Natural killer cell (primary cell): ENCODE results near the gene LUC7L3. TPM values are rescaled to one million over a fixed set of nuclear protein-coding genes. Genes with fewer than 3 reads are reported as not detected.

ENCODE experiments used
- ATAC-seq, 3 donors: fragments of 150-1000 bp in 2 of 3; fragments of 200-7000 bp in 1 of 3; cut with Tn5 transposase; 1 replicate in 1 of 3; 2 replicates in 2 of 3; pipeline ENCODE4 v1.10.0; 2021; ENCODE audit warnings: mild to moderate bottlenecking in 2 of 3, moderate library complexity in 2 of 3
- DNase-seq, 2 donors: peaks; one replicate each; pipeline versions ENCODE4 v3.0.0 to v3.0.0-alpha.2; 2013 to 2021; ENCODE audit warnings: mixed read lengths in 1 of 2
- H3K27ac ChIP-seq: one replicate; pipeline ENCODE4 v1.5.1; 2013; ENCODE audit warnings: mild to moderate bottlenecking, low read length
- H3K27me3 ChIP-seq: one replicate; pipeline ENCODE4 v1.6.1; 2013; ENCODE audit warnings: low read length; ENCODE audit not compliant: control insufficient read depth, insufficient read depth
- H3K36me3 ChIP-seq: one replicate; pipeline ENCODE4 v1.6.1; 2013; ENCODE audit warnings: low read length; ENCODE audit not compliant: control insufficient read depth, insufficient read depth
- H3K4me1 ChIP-seq: one replicate; pipeline ENCODE4 v1.6.1; 2013; ENCODE audit warnings: low read length; ENCODE audit not compliant: control insufficient read depth, insufficient read depth
- H3K4me3 ChIP-seq: one replicate; pipeline ENCODE4 v1.5.1; 2013; ENCODE audit warnings: low read length
- H3K9me3 ChIP-seq: one replicate; pipeline ENCODE4 v1.6.1; 2013; ENCODE audit warnings: low read length; ENCODE audit not compliant: control insufficient read depth, insufficient read depth
- H3K27ac Mint-ChIP-seq, 2 donors: one replicate each; pipeline ENCODE4 v1.8.0; 2022; ENCODE audit warnings: mild to moderate bottlenecking in 2 of 2, mixed read lengths in 2 of 2, moderate library complexity in 1 of 2
- H3K27me3 Mint-ChIP-seq, 2 donors: one replicate each; pipeline ENCODE4 v1.8.0; 2022; ENCODE audit warnings: low read depth in 2 of 2, mixed read lengths in 2 of 2
- H3K36me3 Mint-ChIP-seq: one replicate; pipeline ENCODE4 v1.8.0; 2022; ENCODE audit warnings: mixed read lengths
- H3K4me1 Mint-ChIP-seq, 2 donors: one replicate each; pipeline ENCODE4 v1.8.0; 2022; ENCODE audit warnings: mixed read lengths in 2 of 2
- H3K4me3 Mint-ChIP-seq: one replicate; pipeline ENCODE4 v1.8.0; 2022; ENCODE audit warnings: mild to moderate bottlenecking, moderate library complexity, mixed read lengths
- H3K9me3 Mint-ChIP-seq, 2 donors: one replicate each; pipeline ENCODE4 v1.8.0; 2022; ENCODE audit warnings: mixed read lengths in 2 of 2
- CTCF ChIP-seq: fragments of 200-600 bp; IDR thresholded peaks from one replicate; pipeline ENCODE4 v1.8.0; 2022; ENCODE audit warnings: antibody characterized with exemption
- WGBS: methylation state at CpG from one replicate; pipeline ENCODE4 v1.1.7; 2013; ENCODE audit warnings: missing lambda C conversion rate; ENCODE audit not compliant: insufficient coverage; 5-methylcytosine and 5-hydroxymethylcytosine counted together
- intact Hi-C: fragments of 100-400 bp; cut with micrococcal nuclease; formaldehyde crosslinking; loops from one replicate; pipeline ENCODE4 v1.14.2; 2022
- total RNA-seq, 4 donors: library from RNA; stranded (reverse); fragments of 120-200 nt in 1 of 4; gene quantifications; one replicate each; pipeline versions ENCODE4 v1.2.3 to v1.2.4, GENCODE V29; 2013 to 2022

The LUC7L3 gene
- total RNA-seq, 3 donors from 2014 or later (not counting 1 experiment from before 2014, with no cell fraction given): 152 to 213 (median 196) TPM

DNA sequence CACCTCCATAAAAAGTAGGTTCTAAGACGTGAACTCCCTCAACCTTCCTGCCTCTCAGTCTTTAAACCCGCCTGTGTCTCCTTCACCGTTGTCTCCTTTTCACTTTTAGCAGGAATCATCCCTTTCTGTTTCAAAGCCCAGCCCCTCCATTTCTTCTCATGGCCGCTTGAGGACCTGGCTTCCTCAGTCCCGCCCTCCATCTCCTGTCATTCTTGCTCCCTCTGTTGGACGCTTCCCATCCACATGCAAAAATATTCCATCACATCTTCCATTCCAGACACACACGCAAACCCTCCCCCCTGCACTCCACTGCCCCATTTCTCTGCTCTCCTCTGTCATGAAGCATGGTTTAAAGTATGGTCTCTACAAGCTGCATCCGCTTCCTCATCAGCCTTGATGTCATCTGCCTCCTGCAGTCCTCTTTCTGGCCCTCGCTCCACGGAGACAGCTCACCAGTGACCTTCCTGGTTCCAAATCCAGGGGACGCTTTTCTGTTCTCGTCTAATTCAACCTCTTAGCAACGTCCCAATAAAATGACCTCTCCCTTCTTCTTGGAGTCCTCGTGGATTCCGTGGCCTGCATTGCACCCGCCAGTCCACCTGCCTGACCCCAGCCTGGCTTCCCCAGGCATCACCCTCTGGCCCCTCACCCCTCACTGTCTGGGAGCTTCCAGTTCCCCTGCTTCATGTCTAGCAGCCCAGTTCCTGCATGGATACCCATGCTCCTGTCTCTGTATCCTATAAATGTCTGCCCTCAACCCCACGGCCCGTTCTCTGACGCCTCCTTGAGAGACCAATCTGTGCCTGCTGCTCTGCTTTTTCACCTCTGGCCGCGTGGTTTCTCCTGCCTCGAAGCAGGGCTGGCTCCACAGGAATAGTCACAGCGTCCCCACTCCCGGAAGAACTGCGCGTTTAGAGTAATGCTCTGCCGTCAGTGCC lies 37.9 kb upstream of the LUC7L3 start:
- Histone ChIP-seq H3K4me3 (no peak overlapping the region), H3K27ac (no peak overlapping the region), H3K4me1 (no peaks in the 10 kb centered on the region), H3K9me3 (no peaks in the 10 kb centered on the region), H3K27me3 (no peaks in the 10 kb centered on the region), H3K36me3 (no peaks in the 10 kb centered on the region)
- WGBS: 60% methylated on average over 27 of the region's 27 CpGs
- DNase-seq: peak in 1 of 2 donors; percentile 19
- intact Hi-C loops: loop anchor here (10.0 kb wide), 1 partner anchor 137 kb away; the partner anchor contains the start of gene SPATA20
- no peak overlapping the region for H3K27ac Mint-ChIP-seq
- no peak for ATAC-seq
- peaks cover 19 to 25% of the 10 kb centered on the region in 2 donors for H3K27me3 Mint-ChIP-seq
- H3K4me1 Mint-ChIP-seq: peaks cover 0 to 11% of the 10 kb centered on the region in 2 donors
- H3K9me3 Mint-ChIP-seq: no peaks in the 10 kb centered on the region
- no peaks in the 10 kb centered on the region for H3K36me3 Mint-ChIP-seq
- no peak for TF ChIP-seq CTCF
- no peak overlapping the region for H3K4me3 Mint-ChIP-seq

GRCh38 chr17:50682441-50682840 lies 37.0 kb upstream of the LUC7L3 start:
- peaks cover 19 to 22% of the 10 kb centered on the region in 2 donors for H3K27me3 Mint-ChIP-seq
- Histone ChIP-seq H3K9me3 (no peaks in the 10 kb centered on the region), H3K27me3 (no peaks in the 10 kb centered on the region), H3K36me3 (no peaks in the 10 kb centered on the region), H3K4me1 (no peaks in the 10 kb centered on the region), H3K27ac (no peak overlapping the region), H3K4me3 (no peak overlapping the region)
- H3K9me3 Mint-ChIP-seq: no peaks in the 10 kb centered on the region
- DNase-seq (no peak), ATAC-seq (no peak)
- TF ChIP-seq CTCF: no peak
- intact Hi-C loops: loop anchor here (10.0 kb wide), 1 partner anchor 138 kb away; the partner anchor contains the start of gene SPATA20
- H3K27ac Mint-ChIP-seq: no peak overlapping the region
- H3K4me3 Mint-ChIP-seq: no peak overlapping the region
- no peaks in the 10 kb centered on the region for H3K36me3 Mint-ChIP-seq
- WGBS: 77% methylated on average over 3 of the region's 3 CpGs
- peaks cover 0 to 11% of the 10 kb centered on the region in 2 donors for H3K4me1 Mint-ChIP-seq

- WGBS: 86% methylated on average over 3 of the region's 3 CpGs
- no peak for ATAC-seq
- intact Hi-C loops: loop anchor here (10.0 kb wide), 1 partner anchor 138 kb away; the partner anchor contains the start of gene SPATA20
- Mint-ChIP-seq H3K27ac (no peak overlapping the region), H3K9me3 (no peaks in the 10 kb centered on the region), H3K36me3 (no peaks in the 10 kb centered on the region), H3K27me3 (peaks cover 19 to 22% of the 10 kb centered on the region in 2 donors), H3K4me3 (no peak overlapping the region), H3K4me1 (peaks cover 0 to 11% of the 10 kb centered on the region in 2 donors)
- Histone ChIP-seq H3K4me1 (no peaks in the 10 kb centered on the region), H3K36me3 (no peaks in the 10 kb centered on the region), H3K9me3 (no peaks in the 10 kb centered on the region), H3K27ac (no peak overlapping the region), H3K27me3 (no peaks in the 10 kb centered on the region), H3K4me3 (no peak overlapping the region)
- TF ChIP-seq CTCF: no peak
- no peak for DNase-seq
Measured at GRCh38 chr17:50682938-50683337, 36.5 kb upstream of the LUC7L3 start.
